Type B pancreatic cell (in vitro differentiated cells): ENCODE results near the gene TAF1B. TPM values are rescaled to one million over a fixed set of nuclear protein-coding genes. Genes with fewer than 3 reads are reported as not detected.
A peak's percentile ranks its signal among the peaks of the same experiment; 100 is the strongest.

Experiments used
- DNase-seq: peaks from one replicate; pipeline ENCODE4 v3.0.0; 2021; ENCODE audit warnings: mixed read lengths; ENCODE audit not compliant: unreplicated experiment; ENCODE audit errors: extremely low spot score
- H3K27ac Mint-ChIP-seq: 2 replicates; pipeline ENCODE4 v1.8.0; 2021; ENCODE audit warnings: mild to moderate bottlenecking, mixed read lengths
- H3K27me3 Mint-ChIP-seq: 2 replicates; pipeline ENCODE4 v1.8.0; 2021; ENCODE audit warnings: mixed read lengths
- H3K36me3 Mint-ChIP-seq: 2 replicates; pipeline ENCODE4 v1.8.0; 2021; ENCODE audit warnings: mixed read lengths
- H3K4me1 Mint-ChIP-seq: one replicate; pipeline ENCODE4 v1.8.0; 2021; ENCODE audit warnings: mixed read lengths; ENCODE audit not compliant: unreplicated experiment
- H3K4me3 Mint-ChIP-seq: 2 replicates; pipeline ENCODE4 v1.8.0; 2021; ENCODE audit warnings: mild to moderate bottlenecking, mixed read lengths
- H3K9me3 Mint-ChIP-seq: 2 replicates; pipeline ENCODE4 v1.8.0; 2021; ENCODE audit warnings: mixed read lengths
- CTCF ChIP-seq: fragments of 200-600 bp; sonication (generic); conservative IDR thresholded peaks from 2 replicates; pipeline ENCODE4 v1.5.0; 2021; ENCODE audit warnings: antibody characterized with exemption, mild to moderate bottlenecking
- total RNA-seq: library from RNA; stranded (reverse); gene quantifications from 2 replicates; pipeline ENCODE4 v1.2.1, GENCODE V29; 2021; ENCODE audit warnings: low replicate concordance

The TAF1B gene
- total RNA-seq, 1 donor from 2014 or later, result 34.1 TPM

- H3K4me3 Mint-ChIP-seq, result peak overlapping the region; percentile 78
These were observed 52.7 kb downstream of the TAF1B start for GRCh38 chr2:9895669-9896590.

GRCh38 chr2:9897331-9897737 lies 54.1 kb downstream of the TAF1B start:
- no peak for DNase-seq
- no peak for TF ChIP-seq CTCF
- Mint-ChIP-seq H3K27ac (peak overlapping the region; percentile 99), H3K4me3 (peak overlapping the region; percentile 67), H3K36me3 (peaks cover 6% of the 10 kb centered on the region), H3K4me1 (peaks cover 32% of the 10 kb centered on the region), H3K9me3 (no peaks in the 10 kb centered on the region), H3K27me3 (no peaks in the 10 kb centered on the region)

More at GRCh38 chr2:9895669-9896590, 52.7 kb downstream of the TAF1B start:
- H3K9me3 Mint-ChIP-seq, result no peaks in the 10 kb centered on the region
- H3K27me3 Mint-ChIP-seq, result no peaks in the 10 kb centered on the region
- H3K4me1 Mint-ChIP-seq, result peaks cover 32% of the 10 kb centered on the region
- H3K27ac Mint-ChIP-seq, result peak overlapping the region; percentile 99
- no peak for TF ChIP-seq CTCF
- DNase-seq, result no peak
- peaks cover 9% of the 10 kb centered on the region for H3K36me3 Mint-ChIP-seq

GRCh38 chr2:9897846-9898245 lies 54.6 kb downstream of the TAF1B start:
- Mint-ChIP-seq H3K27ac (peak overlapping the region; percentile 99), H3K27me3 (no peaks in the 10 kb centered on the region), H3K4me1 (peaks cover 32% of the 10 kb centered on the region), H3K9me3 (no peaks in the 10 kb centered on the region), H3K36me3 (peaks cover 3% of the 10 kb centered on the region), H3K4me3 (peak overlapping the region; percentile 73)
- no peak for TF ChIP-seq CTCF
- no peak for DNase-seq

- H3K4me3 Mint-ChIP-seq, result peak overlapping the region; percentile 73
- H3K27me3 Mint-ChIP-seq, result no peaks in the 10 kb centered on the region
- DNase-seq, result no peak
- no peaks in the 10 kb centered on the region for H3K9me3 Mint-ChIP-seq
- TF ChIP-seq CTCF, result no peak
- H3K27ac Mint-ChIP-seq, result peak overlapping the region; percentile 90
- peaks cover 8% of the 10 kb centered on the region for H3K4me1 Mint-ChIP-seq
- H3K36me3 Mint-ChIP-seq, result peaks cover 16% of the 10 kb centered on the region
These were observed 62.1 kb downstream of the TAF1B start for GRCh38 chr2:9905413-9905812.

GRCh38 chr2:9907402-9907801 lies 64.1 kb downstream of the TAF1B start:
- Mint-ChIP-seq H3K4me3 (no peak overlapping the region), H3K9me3 (no peaks in the 10 kb centered on the region), H3K4me1 (peaks cover 8% of the 10 kb centered on the region), H3K27me3 (no peaks in the 10 kb centered on the region), H3K36me3 (peaks cover 19% of the 10 kb centered on the region), H3K27ac (peak overlapping the region; percentile 76)
- DNase-seq, result no peak
- TF ChIP-seq CTCF, result no peak
